Measurements from ENCODE around the gene HERC2.

GRCh38 chr15:28273873-28274610 is 47.9 kb downstream of the HERC2 start:
- TF ChIP-seq CTCF (IDR thresholded peaks at IDR 0.05) (no peak), ZFX (IDR thresholded peaks at IDR 0.05; ENCODE audit: borderline replicate concordance) (no peak)
